Pancreas (tissue), 10 donors: Measurements from ENCODE around the gene VPS9D1. TPM values are rescaled to one million over a fixed set of nuclear protein-coding genes. Genes with fewer than 3 reads are reported as not detected.

Experiments used
- ATAC-seq, 4 donors: fragments of 200-7000 bp; cut with Tn5 transposase; one replicate each; pipeline versions ENCODE4 v1.8.0 to v1.9.1; 2020; ENCODE audit warnings: mild to moderate bottlenecking in 4 of 4, moderate library complexity in 4 of 4
- DNase-seq, 6 donors: peaks; one replicate each; pipeline ENCODE4 v3.0.0-alpha.2; 2020
- FAIRE-seq: peaks from 2 replicates; lab custom pipeline; 2012; peaks lifted over from hg19 to GRCh38; lab: Jason Lieb, UNC
- H3K27ac ChIP-seq, 4 donors: fragments of 200-600 bp; sonication (generic); 1 replicate in 3 of 4; 2 replicates in 1 of 4; pipeline versions ENCODE4 v1.5.0 to v1.8.0; 2020
- H3K27me3 ChIP-seq, 4 donors: fragments of 200-600 bp; one replicate each; pipeline ENCODE4 v1.8.0; 2021
- H3K36me3 ChIP-seq, 3 donors: fragments of 200-600 bp; sonication (generic) in 1 of 3; one replicate each; pipeline versions ENCODE4 v1.5.0 to v1.8.0; 2020 to 2021
- H3K4me1 ChIP-seq, 3 donors: fragments of 200-600 bp; one replicate each; pipeline ENCODE4 v1.8.0; 2021
- H3K4me3 ChIP-seq, 4 donors: fragments of 200-600 bp; sonication (generic) in 2 of 4; one replicate each; pipeline versions ENCODE4 v1.5.0 to v1.8.0; 2020 to 2021
- H3K9me3 ChIP-seq, 4 donors: fragments of 200-600 bp; one replicate each; pipeline ENCODE4 v1.8.0; 2021
- WGBS, 2 donors: extraction: QIAGEN DNeasy Blood & Tissue Kit; methylation state at CpG; one replicate each; pipeline ENCODE4 v1.1.7; 2013; 5-methylcytosine and 5-hydroxymethylcytosine counted together
- intact Hi-C, 3 donors: fragments of 100-400 bp; cut with DNase I; formaldehyde crosslinking; loops; one replicate each; pipeline versions ENCODE4 v1.11.1 to v1.14.2; 2022
- polyA plus RNA-seq, 2 donors: library from polyadenylated mRNA; stranded (reverse); fragments of 200-250 nt; gene quantifications; one replicate each; pipeline ENCODE4 v1.2.3, GENCODE V29; 2013
- total RNA-seq, 6 donors: library from RNA; stranded (reverse); fragmentation: NEBNext Ultra II Directional in 4 of 6; extraction: Animal tissue kit (Norgen Biotek cat#: 25700) in 4 of 6; gene quantifications; one replicate each; pipeline versions ENCODE4 v1.2.1 to v1.2.4, GENCODE V29; 2021 to 2023
- TF ChIP-seq, protein P1 (sequence below), 4 donors: fragments of 200-600 bp; sonication (generic) in 3 of 4; IDR thresholded peaks; one replicate each; pipeline versions ENCODE4 v1.5.0 to v1.8.0; 2021; ENCODE audit warnings: antibody characterized with exemption in 4 of 4
- donor health status: healthy with polysubstance abuse.
- donor health status: DM: no; HTN: no; CAD: no; lungs with moderate emphysema.
- donor health status: DM: no; HTN: no; CAD: no.
- donor health status: control.
- donor health status: control.
- donor health status: Bipolar disorder and iron deficiency.
- donor health status: DM: yes; HTN: yes; CAD: no.
- donor health status: DM: no; HTN: no; CAD: no.
- donor health status: DM: no; HTN: no; CAD: no.
- donor health status: DM: yes; HTN: yes; CAD: no.

The VPS9D1 gene
- total and polyA plus RNA-seq, 8 donors, result 3.9 to 30.1 (median 6.4) TPM

DNA sequence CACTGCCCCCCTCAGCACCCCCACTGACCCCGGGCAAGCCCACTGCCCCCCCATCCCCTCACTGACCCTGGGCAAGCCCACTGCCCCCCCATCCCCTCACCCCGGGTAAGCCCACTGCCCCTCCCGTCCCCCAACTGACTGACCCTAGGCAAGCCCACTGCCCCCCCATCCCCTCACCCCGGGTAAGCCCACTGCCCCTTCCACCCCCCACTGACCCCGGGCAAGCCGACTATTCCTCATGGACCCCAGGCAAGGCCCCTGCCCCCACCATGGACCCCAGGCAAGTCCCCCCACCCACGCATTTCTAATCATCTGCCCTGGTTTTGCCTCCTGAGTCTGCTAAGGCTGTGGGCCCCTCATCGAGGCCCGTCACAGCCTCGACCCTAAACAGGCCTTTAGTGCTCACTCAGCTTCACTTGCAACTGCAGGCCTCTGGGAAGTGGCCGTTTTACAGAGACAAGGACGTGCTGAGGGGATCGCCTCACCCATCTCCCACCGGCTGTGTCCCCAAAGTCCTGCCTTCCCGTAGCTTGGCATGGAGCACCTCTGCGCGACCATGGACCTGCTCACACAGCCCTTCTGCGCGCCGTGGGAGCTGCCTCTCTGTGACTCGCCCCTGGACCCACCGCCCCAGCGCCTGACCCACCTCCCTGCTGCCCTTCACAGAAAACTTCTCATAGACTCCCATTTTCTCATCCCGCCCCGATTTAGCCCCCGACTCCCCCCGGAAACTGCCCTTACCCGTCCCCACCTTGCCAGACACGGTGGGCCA is 3.6 kb downstream of the VPS9D1 start:
- TF ChIP-seq, protein P1, sequence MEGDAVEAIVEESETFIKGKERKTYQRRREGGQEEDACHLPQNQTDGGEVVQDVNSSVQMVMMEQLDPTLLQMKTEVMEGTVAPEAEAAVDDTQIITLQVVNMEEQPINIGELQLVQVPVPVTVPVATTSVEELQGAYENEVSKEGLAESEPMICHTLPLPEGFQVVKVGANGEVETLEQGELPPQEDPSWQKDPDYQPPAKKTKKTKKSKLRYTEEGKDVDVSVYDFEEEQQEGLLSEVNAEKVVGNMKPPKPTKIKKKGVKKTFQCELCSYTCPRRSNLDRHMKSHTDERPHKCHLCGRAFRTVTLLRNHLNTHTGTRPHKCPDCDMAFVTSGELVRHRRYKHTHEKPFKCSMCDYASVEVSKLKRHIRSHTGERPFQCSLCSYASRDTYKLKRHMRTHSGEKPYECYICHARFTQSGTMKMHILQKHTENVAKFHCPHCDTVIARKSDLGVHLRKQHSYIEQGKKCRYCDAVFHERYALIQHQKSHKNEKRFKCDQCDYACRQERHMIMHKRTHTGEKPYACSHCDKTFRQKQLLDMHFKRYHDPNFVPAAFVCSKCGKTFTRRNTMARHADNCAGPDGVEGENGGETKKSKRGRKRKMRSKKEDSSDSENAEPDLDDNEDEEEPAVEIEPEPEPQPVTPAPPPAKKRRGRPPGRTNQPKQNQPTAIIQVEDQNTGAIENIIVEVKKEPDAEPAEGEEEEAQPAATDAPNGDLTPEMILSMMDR (IDR thresholded peaks at IDR 0.05), result no peak
- no peak for FAIRE-seq
- ATAC-seq, result no peak
- Histone ChIP-seq H3K27ac (no peak overlapping the region), H3K4me1 (peaks cover 0 to 7% (median 0%) of the 10 kb centered on the region in 3 donors), H3K27me3 (no peaks in the 10 kb centered on the region), H3K9me3 (no peaks in the 10 kb centered on the region), H3K4me3 (no peak overlapping the region), H3K36me3 (no peaks in the 10 kb centered on the region)
- intact Hi-C loops, result loop anchor here in 1 of 3 donors (10.0 kb wide), 1 partner anchor 78 kb away; no protein-coding TSS in a partner anchor
- peak in 1 of 6 donors; percentile 54 for DNase-seq
- 84 to 91% methylated on average over 26 to 29 of the region's 29 CpGs for WGBS, 2 donors

DNA sequence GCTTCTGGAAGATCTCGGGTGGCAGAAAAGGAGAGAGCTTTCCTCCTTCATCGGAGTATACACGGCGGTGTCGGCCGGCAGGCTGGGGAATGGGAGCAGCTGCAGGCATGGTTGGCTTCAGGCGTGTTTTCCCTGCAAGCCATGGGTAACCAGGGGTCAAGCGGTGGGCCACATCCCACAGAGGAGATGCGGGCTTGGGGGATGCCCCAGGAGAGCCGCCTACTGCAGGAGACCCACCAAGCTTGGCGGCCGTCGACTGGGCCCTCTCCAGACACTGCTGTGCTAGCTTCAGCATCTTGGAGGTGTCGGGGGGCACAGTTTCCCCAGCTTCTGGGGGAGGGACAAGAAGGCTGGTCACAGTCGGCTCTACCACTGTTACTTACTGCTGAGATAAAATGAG is 4.2 kb downstream of the VPS9D1 start:
- Histone ChIP-seq H3K9me3 (no peaks in the 10 kb centered on the region), H3K36me3 (no peaks in the 10 kb centered on the region), H3K27me3 (no peaks in the 10 kb centered on the region), H3K4me1 (peaks cover 0 to 9% (median 0%) of the 10 kb centered on the region in 3 donors), H3K4me3 (no peak overlapping the region), H3K27ac (no peak overlapping the region)
- WGBS, 2 donors, result 92 to 94% methylated on average over 15 of the region's 15 CpGs
- DNase-seq (peak in 1 of 6 donors; percentile 73), FAIRE-seq (no peak), ATAC-seq (no peak)
- TF ChIP-seq, protein P1 (IDR thresholded peaks at IDR 0.05), result no peak
- intact Hi-C loops, result loop anchor here in 1 of 3 donors (10.0 kb wide), 1 partner anchor 78 kb away; no protein-coding TSS in a partner anchor

DNA sequence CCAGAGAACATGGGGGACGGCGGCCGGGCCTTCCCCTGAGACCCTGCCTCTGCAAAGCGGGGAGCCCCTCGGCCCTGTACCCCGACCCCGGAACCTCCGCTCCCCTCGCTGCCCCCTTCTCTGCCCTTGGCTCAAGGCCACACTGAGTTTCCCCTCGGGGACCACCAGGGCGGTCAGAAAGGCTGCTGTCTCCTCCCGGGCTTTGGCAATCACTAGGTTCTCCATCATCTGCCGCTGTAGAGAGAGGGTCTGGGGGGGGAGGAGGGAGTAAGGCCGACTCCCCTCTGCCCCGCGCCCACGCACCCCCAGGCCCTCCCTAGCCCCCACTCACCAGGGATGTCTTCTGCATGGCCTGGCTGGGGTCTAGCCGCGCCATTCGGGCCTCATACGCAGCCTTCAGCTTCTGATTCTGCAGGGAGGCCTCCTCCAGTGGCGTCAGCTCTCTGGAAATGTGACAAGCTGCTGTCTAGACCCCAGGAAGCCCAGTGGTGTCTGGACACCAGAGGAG is 8.4 kb downstream of the VPS9D1 start:
- Histone ChIP-seq H3K4me3 (peak overlapping the region; percentile 21 to 49 (median 34)), H3K27me3 (no peaks in the 10 kb centered on the region), H3K9me3 (no peaks in the 10 kb centered on the region), H3K27ac (no peak overlapping the region), H3K36me3 (no peaks in the 10 kb centered on the region), H3K4me1 (peaks cover 0 to 4% (median 0%) of the 10 kb centered on the region in 3 donors)
- DNase-seq (no peak), FAIRE-seq (no peak), ATAC-seq (peak in 1 of 4 donors; percentile 10)
- 27 to 29% methylated on average over 22 of the region's 22 CpGs for WGBS, 2 donors
- TF ChIP-seq, protein P1 (IDR thresholded peaks at IDR 0.05), result no peak
- intact Hi-C loops, result loop anchor here in 1 of 3 donors (10.0 kb wide), 1 partner anchor 82 kb away; no protein-coding TSS in a partner anchor

DNA sequence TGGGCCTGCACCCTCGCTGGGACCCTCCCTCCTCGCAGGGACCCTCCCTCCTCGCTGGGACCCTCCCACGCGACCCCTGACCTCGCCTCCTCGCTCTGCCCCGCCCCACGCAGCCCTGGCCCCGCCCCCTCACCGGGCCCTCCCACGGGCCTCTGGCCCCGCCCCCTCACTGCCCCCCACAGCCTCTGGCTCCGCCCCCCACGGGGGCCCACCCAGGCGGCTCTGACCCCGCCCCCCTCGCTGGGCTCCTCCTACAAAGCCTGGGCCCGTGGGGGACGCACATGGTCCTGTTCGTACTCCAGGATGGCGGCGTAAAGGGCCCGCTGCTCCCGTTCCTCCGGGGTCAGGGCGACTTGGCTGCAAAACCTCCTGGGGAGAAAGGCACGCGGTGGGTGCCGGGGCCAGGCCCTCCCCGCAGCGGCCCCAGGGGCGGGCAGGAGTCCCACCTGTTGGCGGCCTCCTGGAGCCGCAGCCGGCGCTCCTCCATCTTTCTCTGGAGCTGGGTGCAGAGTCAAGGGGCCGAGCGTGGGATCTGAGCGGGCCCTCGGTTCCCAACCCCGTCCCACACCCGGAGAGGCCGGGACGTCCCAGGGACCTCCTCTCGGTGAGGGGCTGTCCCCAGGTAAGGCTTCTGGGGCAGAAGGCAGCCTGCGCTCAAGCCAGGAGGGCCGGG is 9.0 kb downstream of the VPS9D1 start:
- DNase-seq (peak in 4 of 6 donors; percentile 62 to 85 (median 74)), ATAC-seq (peak; percentile 70 to 94 (median 83)), FAIRE-seq (no peak)
- Histone ChIP-seq H3K36me3 (no peaks in the 10 kb centered on the region), H3K9me3 (no peaks in the 10 kb centered on the region), H3K27ac (no peak overlapping the region), H3K4me3 (peak overlapping the region; percentile 21 to 49 (median 34)), H3K4me1 (peaks cover 0 to 4% (median 0%) of the 10 kb centered on the region in 3 donors), H3K27me3 (no peaks in the 10 kb centered on the region)
- TF ChIP-seq, protein P1 (IDR thresholded peaks at IDR 0.05), result no peak
- 6 to 7% methylated on average over 41 to 48 of the region's 48 CpGs for WGBS, 2 donors
- intact Hi-C loops, result loop anchor here in 1 of 3 donors (10.0 kb wide), 1 partner anchor 83 kb away; no protein-coding TSS in a partner anchor
